ENCODE data around the gene SPATA6L. TPM values are rescaled to one million over a fixed set of nuclear protein-coding genes. Genes with fewer than 3 reads are reported as not detected.

The SPATA6L gene
- total and polyA plus RNA-seq, 9 of the 15 experiments (the other 6 are each of a cell fraction or from before 2014, with no cell fraction given) = 0.03 to 1.00 (median 0.08) TPM; not detected in 4

GRCh38 chr9:4600368-4600767 is 65.9 kb downstream of the SPATA6L start:
- Histone ChIP-seq H3K4me1 (replicated peaks in 1 of 2; ENCODE audit: control insufficient read depth in 2 of 2, insufficient read depth in 2 of 2, low read length in 2 of 2) (no peaks in the 10 kb centered on the region), H3K36me3 (ENCODE audit: control insufficient read depth, insufficient read depth, low read length) (no peaks in the 10 kb centered on the region), H3K27me3 (ENCODE audit: control insufficient read depth in 2 of 2, insufficient read depth in 2 of 2, low read length in 2 of 2) (peaks cover 3 to 9% of the 10 kb centered on the region in 2 experiments; a peak in 4 of 5 replicates), H3K4me3 (no peak overlapping the region), H3K27ac (ENCODE audit: extremely low read depth, low read depth, low read length) (no peak overlapping the region), H3K9ac (ENCODE audit: insufficient read depth in 1 of 2, low read depth in 2 of 2, low read length in 2 of 2) (no peak overlapping the region), H3K79me2 (ENCODE audit: control insufficient read depth, insufficient read depth, low read length) (no peaks in the 10 kb centered on the region), H3K4me2 (ENCODE audit: insufficient read depth, low read length) (no peak overlapping the region), H2AFZ (ENCODE audit: low read depth, low read length) (no peak overlapping the region), H3K9me1 (ENCODE audit: control insufficient read depth, insufficient read depth, low read length) (no peaks in the 10 kb centered on the region), H4K20me1 (replicated peaks; ENCODE audit: control insufficient read depth, insufficient read depth, low read length) (no peaks in the 10 kb centered on the region), H3K9me3 (replicated peaks; ENCODE audit: control insufficient read depth, insufficient read depth, low read depth, low read length) (no peaks in the 10 kb centered on the region)
- DNase-seq (ENCODE audit: extremely low read depth in 1 of 4, low spot score in 3 of 4) (no peak), ATAC-seq (no peak), FAIRE-seq (no peak)
- intact Hi-C loops (cut with micrococcal nuclease) = loop anchor here (10.0 kb wide), 1 partner anchor 154 kb away; no protein-coding TSS in a partner anchor
- CTCF ChIA-PET (ENCODE audit: low intra/inter-chr PET ratio) = no interaction called here
- BruUV-seq (replicated peaks) = no TSS peak
- TF ChIP-seq ZNF76 (CRISPR knock-in tag; IDR thresholded peaks at IDR 0.05; ENCODE audit: borderline replicate concordance) = no peak
- TF ChIP-seq ZNF224 (CRISPR knock-in tag; IDR thresholded peaks at IDR 0.05) = no peak
- no peak for TF ChIP-seq LCOR (CRISPR knock-in tag; IDR thresholded peaks at IDR 0.05)
- TF ChIP-seq FOXK2 (conservative IDR thresholded peaks at IDR 0.05 in 1 of 2, IDR thresholded peaks at IDR 0.05 in 1 of 2; ENCODE audit: low read depth in 2 of 2) = no peak
- no peak for TF ChIP-seq JUND (IDR thresholded peaks at IDR 0.05; ENCODE audit: borderline replicate concordance, low read depth, low read length)
- TF ChIP-seq JUND (tag; IDR thresholded peaks at IDR 0.05; ENCODE audit: borderline replicate concordance, low read depth, low read length) = no peak
- no peak for TF ChIP-seq ETV5 (CRISPR knock-in tag; IDR thresholded peaks at IDR 0.05; ENCODE audit: low read depth)
- TF ChIP-seq ZKSCAN3 (CRISPR knock-in tag; IDR thresholded peaks at IDR 0.05) = no peak
- TF ChIP-seq ZNF133 (CRISPR knock-in tag; IDR thresholded peaks at IDR 0.05) = no peak
- TF ChIP-seq ZBTB1 (CRISPR knock-in tag; IDR thresholded peaks at IDR 0.05; ENCODE audit: borderline replicate concordance, low read depth) = no peak
- TF ChIP-seq THRB (CRISPR knock-in tag; conservative IDR thresholded peaks at IDR 0.05) = no peak
- no peak for TF ChIP-seq PHF21A (IDR thresholded peaks at IDR 0.05; ENCODE audit: borderline replicate concordance, low read depth)
- TF ChIP-seq NELFE (IDR thresholded peaks at IDR 0.05; ENCODE audit: insufficient read depth, insufficient read length) = no peak
- TF ChIP-seq CHD4 (IDR thresholded peaks at IDR 0.05; ENCODE audit: insufficient read depth, insufficient replicate concordance, low read depth, low read length, poor library complexity, severe bottlenecking) = no peak
- TF ChIP-seq TAF1 (IDR thresholded peaks at IDR 0.05; ENCODE audit: control insufficient read depth, extremely low read depth, insufficient read depth, low read length, severe bottlenecking) = no peak
- TF ChIP-seq HLTF (IDR thresholded peaks at IDR 0.05) = no peak
- no peak for TF ChIP-seq BMI1 (IDR thresholded peaks at IDR 0.05; ENCODE audit: low read length)
- TF ChIP-seq CEBPB (tag; IDR thresholded peaks at IDR 0.05) = no peak
- in situ Hi-C loops (cut with MboI) = loop anchor here (25.0 kb wide), 1 partner anchor 837 kb away; the partner anchor contains the start of gene PLGRKT
- POLR2A ChIA-PET = interaction anchor here (0.6 kb wide), 1 partner anchor 76 kb away, joined by 3 read pairs; no protein-coding TSS in a partner anchor
- 0% methylated on average over 1 of the region's 1 CpG for WGBS (ENCODE audit: insufficient coverage, low coverage, missing lambda C conversion rate)

Data from K562 (cell line).